HepG2 (cell line): ENCODE data around the gene CLDND2. TPM values are rescaled to one million over a fixed set of nuclear protein-coding genes. Genes with fewer than 3 reads are reported as not detected.

Source experiments
- ATF2 ChIP-seq: sonication (generic); formaldehyde crosslinking; IDR thresholded peaks from 2 replicates; pipeline ENCODE4 v1.4.0; 2020; ENCODE audit warnings: missing genetic modification reagents
- BRF2 ChIP-seq: sonication (generic); formaldehyde crosslinking; IDR thresholded peaks from 2 replicates; pipeline ENCODE4 v1.8.1; 2022; ENCODE audit warnings: mild to moderate bottlenecking, missing genetic modification reagents
- CEBPZ ChIP-seq: IDR thresholded peaks from 2 replicates; pipeline ENCODE4 v1.6.1; 2012; ENCODE audit warnings: low read length, improper control_type of control experiment
- GPN1 ChIP-seq: sonication (generic); formaldehyde crosslinking; IDR thresholded peaks from 2 replicates; pipeline ENCODE4 v1.5.1; 2020; ENCODE audit warnings: missing genetic modification reagents, borderline replicate concordance
- HDAC2 ChIP-seq: sonication (generic); formaldehyde crosslinking; IDR thresholded peaks from 2 replicates; pipeline ENCODE4 v1.4.0; 2020; ENCODE audit warnings: missing genetic modification reagents
- HNF4A ChIP-seq: sonication (generic); formaldehyde crosslinking; IDR thresholded peaks from 2 replicates; pipeline ENCODE4 v1.4.0; 2020; ENCODE audit warnings: missing genetic modification reagents
- LRRFIP1 ChIP-seq: sonication (generic); formaldehyde crosslinking; conservative IDR thresholded peaks from 2 replicates; pipeline ENCODE4 v1.4.0; 2020; ENCODE audit warnings: missing genetic modification reagents
- MAFK ChIP-seq, 2 experiments: IDR thresholded peaks in 1 of 2; conservative IDR thresholded peaks in 1 of 2; 2 replicates each; pipeline ENCODE4 v1.6.1; 2011; ENCODE audit warnings: improper control_type of control experiment in 2 of 2, low read length in 2 of 2
- MED1 ChIP-seq: sonication (generic); formaldehyde crosslinking; IDR thresholded peaks from 2 replicates; pipeline ENCODE4 v1.4.0; 2020; ENCODE audit warnings: missing genetic modification reagents
- PLRG1 ChIP-seq: fragments of 450-650 bp; conservative IDR thresholded peaks from 2 replicates; pipeline ENCODE4 v1.6.1; 2016
- RNF2 ChIP-seq: fragments of 450-650 bp; conservative IDR thresholded peaks from 2 replicates; pipeline ENCODE4 v1.6.1; 2016; ENCODE audit warnings: low read depth
- SMARCE1 ChIP-seq: fragments of 450-650 bp; IDR thresholded peaks from 2 replicates; pipeline ENCODE4 v1.6.1; 2017; ENCODE audit warnings: borderline replicate concordance
- SPEN ChIP-seq: sonication (generic); formaldehyde crosslinking; IDR thresholded peaks from 2 replicates; pipeline ENCODE4 v1.5.1; 2020; ENCODE audit warnings: low read depth, mild to moderate bottlenecking, missing genetic modification reagents
- WIZ ChIP-seq: sonication (generic); formaldehyde crosslinking; IDR thresholded peaks from 2 replicates; pipeline ENCODE4 v1.5.1; 2020; ENCODE audit warnings: mild to moderate bottlenecking, missing genetic modification reagents
- ZNF142 ChIP-seq: sonication (generic); formaldehyde crosslinking; IDR thresholded peaks from 2 replicates; pipeline ENCODE4 v1.4.0; 2020; ENCODE audit warnings: missing genetic modification reagents
- ZNF546 ChIP-seq: sonication (generic); formaldehyde crosslinking; conservative IDR thresholded peaks from 2 replicates; pipeline ENCODE4 v1.8.1; 2023; ENCODE audit warnings: mild to moderate bottlenecking, missing genetic modification reagents
- polyA plus RNA-seq, 8 experiments: library from polyadenylated mRNA; depleted of rRNA in 3 of 8; stranded (reverse) in 7 of 8; unstranded in 1 of 8; fragments of >200 nt; fragmentation: Illumina TruSeq in 4 of 8; extraction: Trizol in 4 of 8; gene quantifications; 2 replicates each; pipeline versions ENCODE4 v1.2.1 to v1.2.3, GENCODE V29; 2011 to 2016; ENCODE audit warnings: low read depth in 4 of 8, missing spikeins in 1 of 8, mixed read lengths in 1 of 8; ENCODE audit not compliant: insufficient read depth in 1 of 8
- total RNA-seq, 5 experiments: library from RNA; depleted of rRNA; stranded (reverse); fragments of >200 nt; fragmentation: Illumina TruSeq; extraction: Trizol; gene quantifications; 2 replicates each; pipeline ENCODE4 v1.2.3, GENCODE V29; 2016; ENCODE audit warnings: low read depth in 1 of 5

CLDND2 gene
- total and polyA plus RNA-seq, 2 of the 13 experiments (the other 11 are each of a cell fraction or from before 2014, with no cell fraction given) = 0.84 to 1.8 TPM

- TF ChIP-seq LRRFIP1 (CRISPR knock-in tag) (no peak), HNF4A (peak; percentile 98), GPN1 (CRISPR knock-in tag) (no peak), MED1 (CRISPR knock-in tag) (peak; percentile 94), MAFK (conservative IDR thresholded peaks at IDR 0.05 in 1 of 2, IDR thresholded peaks at IDR 0.05 in 1 of 2; ENCODE audit: low read length in 2 of 2) (no peak), ZNF546 (CRISPR knock-in tag) (no peak), SMARCE1 (no peak), SPEN (peak; percentile 18; the same call in 1 of the 2 replicates), BRF2 (CRISPR knock-in tag) (no peak), HDAC2 (CRISPR knock-in tag) (peak; percentile 90), ATF2 (CRISPR knock-in tag) (peak; percentile 62; the same call in 1 of the 2 replicates), ZNF142 (CRISPR knock-in tag) (no peak), WIZ (CRISPR knock-in tag) (no peak), RNF2 (no peak), PLRG1 (no peak), CEBPZ (no peak)
These were observed 12.5 kb downstream of the CLDND2 start (continued) for GRCh38 chr19:51356159-51356801.
